ENCODE results near the gene CCDC38.

GRCh38 chr12:95982602-95983001 lies 40.2 kb upstream of the CCDC38 start:
- no peak for TF ChIP-seq EZH2 (IDR thresholded peaks at IDR 0.05; ENCODE audit: borderline replicate concordance)
- no peak for TF ChIP-seq CTCF (IDR thresholded peaks at IDR 0.05; ENCODE audit: poor library complexity)
- TF ChIP-seq EZH2phosphoT487 (IDR thresholded peaks at IDR 0.05; ENCODE audit: low read depth, severe bottlenecking, unreplicated experiment) = no peak

All from hepatocyte (in vitro differentiated cells).